ENCODE data around the gene P4HA2. TPM values are rescaled to one million over a fixed set of nuclear protein-coding genes. Genes with fewer than 3 reads are reported as not detected.

P4HA2 gene
- total and polyA plus RNA-seq, 10 donors = 2.7 to 38.1 (median 12.9) TPM

- peak; percentile 47 for DNase-seq
- peaks cover 3 to 41% (median 14%) of the 10 kb centered on the region in 6 donors for H3K4me1 ChIP-seq
- TF ChIP-seq POLR2AphosphoS5 (IDR thresholded peaks at IDR 0.05) (no peak), POLR2A (IDR thresholded peaks at IDR 0.05) (no peak)
- TF ChIP-seq, protein P1, sequence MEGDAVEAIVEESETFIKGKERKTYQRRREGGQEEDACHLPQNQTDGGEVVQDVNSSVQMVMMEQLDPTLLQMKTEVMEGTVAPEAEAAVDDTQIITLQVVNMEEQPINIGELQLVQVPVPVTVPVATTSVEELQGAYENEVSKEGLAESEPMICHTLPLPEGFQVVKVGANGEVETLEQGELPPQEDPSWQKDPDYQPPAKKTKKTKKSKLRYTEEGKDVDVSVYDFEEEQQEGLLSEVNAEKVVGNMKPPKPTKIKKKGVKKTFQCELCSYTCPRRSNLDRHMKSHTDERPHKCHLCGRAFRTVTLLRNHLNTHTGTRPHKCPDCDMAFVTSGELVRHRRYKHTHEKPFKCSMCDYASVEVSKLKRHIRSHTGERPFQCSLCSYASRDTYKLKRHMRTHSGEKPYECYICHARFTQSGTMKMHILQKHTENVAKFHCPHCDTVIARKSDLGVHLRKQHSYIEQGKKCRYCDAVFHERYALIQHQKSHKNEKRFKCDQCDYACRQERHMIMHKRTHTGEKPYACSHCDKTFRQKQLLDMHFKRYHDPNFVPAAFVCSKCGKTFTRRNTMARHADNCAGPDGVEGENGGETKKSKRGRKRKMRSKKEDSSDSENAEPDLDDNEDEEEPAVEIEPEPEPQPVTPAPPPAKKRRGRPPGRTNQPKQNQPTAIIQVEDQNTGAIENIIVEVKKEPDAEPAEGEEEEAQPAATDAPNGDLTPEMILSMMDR (IDR thresholded peaks at IDR 0.05 in 8 of 11, conservative IDR thresholded peaks at IDR 0.05 in 3 of 11) = no peak
- no peak overlapping the region for H3K27ac ChIP-seq
- H3K27me3 ChIP-seq (replicated peaks in 1 of 7) = peaks cover 0 to 3% (median 0%) of the 10 kb centered on the region in 7 donors
- no peaks in the 10 kb centered on the region for H3K9me3 ChIP-seq
- H3K36me3 ChIP-seq = no peaks in the 10 kb centered on the region
- intact Hi-C loops (cut with DNase I; ENCODE audit: low total_unique reads) = no loop called here
- H3K4me3 ChIP-seq = no peak overlapping the region
Measured at GRCh38 chr5:132267166-132267739, 39.6 kb upstream of the P4HA2 start.

- intact Hi-C loops (cut with DNase I; ENCODE audit: low total_unique reads) = no loop called here
- H3K4me1 ChIP-seq = peaks cover 3 to 38% (median 13%) of the 10 kb centered on the region in 6 donors
- peak; percentile 45 for DNase-seq
- H3K27me3 ChIP-seq (replicated peaks in 1 of 7) = peaks cover 0 to 3% (median 0%) of the 10 kb centered on the region in 7 donors
- no peaks in the 10 kb centered on the region for H3K36me3 ChIP-seq
- 80 to 100% (median 97%) methylated on average over 1 of the region's 1 CpG; no CpG with 5 or more reads in 1 of the 5 donors for WGBS, 5 donors
- no peak overlapping the region for H3K27ac ChIP-seq
- H3K4me3 ChIP-seq = no peak overlapping the region
- H3K9me3 ChIP-seq = no peaks in the 10 kb centered on the region
- no peak for TF ChIP-seq POLR2AphosphoS5 (IDR thresholded peaks at IDR 0.05)
- no peak for TF ChIP-seq POLR2A (IDR thresholded peaks at IDR 0.05)
- TF ChIP-seq, protein P1 (IDR thresholded peaks at IDR 0.05 in 8 of 11, conservative IDR thresholded peaks at IDR 0.05 in 3 of 11) = no peak
Measured at GRCh38 chr5:132266836-132267160, 39.1 kb upstream of the P4HA2 start.

- Histone ChIP-seq H3K4me1 (peaks cover 3 to 33% (median 14%) of the 10 kb centered on the region in 6 donors), H3K27ac (peak overlapping the region in 3 of 8 donors; percentile 15 to 82 (median 67)), H3K9me3 (no peaks in the 10 kb centered on the region), H3K36me3 (no peaks in the 10 kb centered on the region), H3K27me3 (replicated peaks in 1 of 7) (no peaks in the 10 kb centered on the region), H3K4me3 (no peak overlapping the region)
- DNase-seq = peak; percentile 64
- TF ChIP-seq POLR2A (IDR thresholded peaks at IDR 0.05) (no peak), POLR2AphosphoS5 (IDR thresholded peaks at IDR 0.05) (no peak)
- TF ChIP-seq, protein P1 (IDR thresholded peaks at IDR 0.05 in 8 of 11, conservative IDR thresholded peaks at IDR 0.05 in 3 of 11) = no peak
- WGBS, 5 donors = 77 to 91% (median 80%) methylated on average over 6 to 7 of the region's 7 CpGs
- intact Hi-C loops (cut with DNase I; ENCODE audit: low total_unique reads) = no loop called here
Measured at GRCh38 chr5:132266031-132266835, 38.6 kb upstream of the P4HA2 start.

DNA sequence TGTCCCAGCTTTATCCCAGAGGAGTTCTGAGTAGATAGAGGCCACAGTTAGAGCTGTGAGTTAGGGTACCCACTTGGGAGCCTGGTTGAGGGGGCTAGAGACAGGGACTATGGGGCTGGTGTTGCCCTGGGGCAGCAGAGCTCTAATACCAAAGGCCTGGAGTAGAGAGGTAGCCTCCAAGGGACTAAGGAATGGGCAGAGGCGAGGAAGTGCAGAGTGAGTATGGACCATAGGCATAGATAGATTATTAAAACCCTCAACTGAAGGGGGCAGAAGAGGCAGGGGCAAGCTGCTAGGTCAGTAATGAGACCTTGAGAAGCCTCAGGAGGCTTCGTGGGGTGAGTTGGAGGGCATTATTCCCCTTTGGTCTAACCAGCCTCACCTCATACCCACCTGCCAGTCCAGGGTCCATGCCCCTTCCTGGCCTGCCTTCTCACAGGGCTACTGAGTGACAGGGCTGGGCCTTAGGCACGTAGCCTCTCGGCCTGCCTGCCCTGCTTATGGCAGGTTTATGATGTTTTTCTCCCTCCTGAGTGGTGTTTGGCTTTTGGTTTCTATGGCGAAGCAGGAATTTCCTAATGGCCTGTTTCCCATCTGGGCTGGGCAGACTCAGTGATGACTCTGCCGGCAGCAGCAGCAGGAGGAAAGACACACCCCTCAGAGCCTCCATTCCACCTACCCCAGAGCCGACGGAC, 37.8 kb upstream of the P4HA2 start:
- peak in 2 of 3 donors; percentile 54 to 56 for TF ChIP-seq POLR2AphosphoS5 (IDR thresholded peaks at IDR 0.05)
- TF ChIP-seq, protein P1 (IDR thresholded peaks at IDR 0.05 in 8 of 11, conservative IDR thresholded peaks at IDR 0.05 in 3 of 11) = no peak
- Histone ChIP-seq H3K4me3 (no peak overlapping the region), H3K4me1 (peaks cover 3 to 29% (median 17%) of the 10 kb centered on the region in 6 donors), H3K36me3 (no peaks in the 10 kb centered on the region), H3K27ac (peak overlapping the region in 7 of 8 donors; percentile 41 to 82 (median 61)), H3K9me3 (no peaks in the 10 kb centered on the region), H3K27me3 (replicated peaks in 1 of 7) (no peaks in the 10 kb centered on the region)
- 51 to 71% (median 55%) methylated on average over 6 to 8 of the region's 8 CpGs for WGBS, 5 donors
- DNase-seq = peak; percentile 20
- intact Hi-C loops (cut with DNase I; ENCODE audit: low total_unique reads) = no loop called here
